Uterus (tissue), 4 donors: ENCODE measurements around the gene MAGEB6. TPM values are rescaled to one million over a fixed set of nuclear protein-coding genes. Genes with fewer than 3 reads are reported as not detected.
"Not testable (repeated sequence)": the region's sequence is repeated elsewhere in the genome, so short reads cannot be mapped to it uniquely, and the experiment has no call there.

Source experiments
- DNase-seq, 2 donors: peaks; one replicate each; pipeline ENCODE4 v3.0.0-alpha.2; 2019 to 2020
- H3K27ac ChIP-seq, 2 donors: fragments of 200-600 bp; sonication (generic); 1 replicate in 1 of 2; 2 replicates in 1 of 2; pipeline ENCODE4 v1.5.1; 2016 to 2018
- H3K27me3 ChIP-seq, 2 donors: fragments of 200-600 bp; sonication (generic); one replicate each; pipeline ENCODE4 v1.5.1; 2018 to 2019; ENCODE audit warnings: control low read depth in 1 of 2
- H3K36me3 ChIP-seq, 2 donors: fragments of 200-600 bp; sonication (generic); one replicate each; pipeline ENCODE4 v1.5.1; 2019; ENCODE audit warnings: control low read depth in 1 of 2
- H3K4me1 ChIP-seq, 2 donors: fragments of 200-600 bp; sonication (generic); one replicate each; pipeline ENCODE4 v1.5.1; 2018 to 2019; ENCODE audit warnings: control low read depth in 1 of 2
- H3K4me3 ChIP-seq, 2 donors: fragments of 200-600 bp; sonication (generic); 1 replicate in 1 of 2; 2 replicates in 1 of 2; pipeline ENCODE4 v1.5.1; 2018 to 2019; ENCODE audit warnings: mild to moderate bottlenecking in 1 of 2
- H3K9me3 ChIP-seq, 2 donors: fragments of 200-600 bp; sonication (generic); one replicate each; pipeline ENCODE4 v1.5.1; 2019; ENCODE audit warnings: control low read depth in 1 of 2
- POLR2A ChIP-seq, 2 donors: fragments of 450-650 bp; IDR thresholded peaks; one replicate each; pipeline ENCODE4 v1.6.1; 2016; ENCODE audit warnings: antibody characterized with exemption in 2 of 2, mild to moderate bottlenecking in 1 of 2, moderate library complexity in 1 of 2
- intact Hi-C: fragments of 100-400 bp; cut with DNase I; formaldehyde crosslinking; loops from one replicate; pipeline ENCODE4 v1.15.1; 2023; ENCODE audit warnings: low total_unique reads
- total RNA-seq, 4 donors: library from RNA; depleted of rRNA in 3 of 4; stranded (reverse); fragments of >200 nt in 3 of 4; gene quantifications; one replicate each; pipeline versions ENCODE4 v1.1.0 to v1.2.4, GENCODE V29; 2014 to 2023
- TF ChIP-seq, protein P1 (sequence below), 4 experiments: fragments of 200-600 bp in 2 of 4; fragments of 450-650 bp in 2 of 4; sonication (generic) in 2 of 4; IDR thresholded peaks; one replicate each; pipeline ENCODE4 v1.5.1; 2016 to 2019; ENCODE audit warnings: antibody characterized with exemption in 4 of 4, mild to moderate bottlenecking in 2 of 4, moderate library complexity in 1 of 4
- donor health status: DM: yes; HTN: yes; CAD: no.

MAGEB6 gene, protein sequence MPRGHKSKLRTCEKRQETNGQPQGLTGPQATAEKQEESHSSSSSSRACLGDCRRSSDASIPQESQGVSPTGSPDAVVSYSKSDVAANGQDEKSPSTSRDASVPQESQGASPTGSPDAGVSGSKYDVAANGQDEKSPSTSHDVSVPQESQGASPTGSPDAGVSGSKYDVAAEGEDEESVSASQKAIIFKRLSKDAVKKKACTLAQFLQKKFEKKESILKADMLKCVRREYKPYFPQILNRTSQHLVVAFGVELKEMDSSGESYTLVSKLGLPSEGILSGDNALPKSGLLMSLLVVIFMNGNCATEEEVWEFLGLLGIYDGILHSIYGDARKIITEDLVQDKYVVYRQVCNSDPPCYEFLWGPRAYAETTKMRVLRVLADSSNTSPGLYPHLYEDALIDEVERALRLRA
- total RNA-seq: not detected

DNA sequence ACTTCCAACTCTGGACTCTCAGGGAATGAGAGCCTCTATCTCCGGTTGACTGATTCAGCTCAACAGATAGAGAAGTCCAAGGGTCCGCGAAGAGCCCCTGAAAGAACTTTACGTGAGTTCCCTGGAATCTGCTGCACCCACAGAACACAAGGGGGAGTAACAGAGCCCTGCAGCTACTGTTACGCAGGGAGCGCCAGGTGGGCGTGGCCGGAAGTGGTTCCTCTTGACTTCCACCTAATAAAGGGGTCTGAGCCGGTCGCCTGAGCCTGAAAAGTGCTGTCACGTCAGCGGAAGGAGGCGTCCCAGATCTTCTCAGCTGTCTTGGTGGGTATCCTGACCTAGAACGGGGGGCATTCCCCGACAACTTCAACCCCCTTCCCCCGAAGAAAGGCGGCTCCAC lies at the start of gene MAGEB6:
Gene MAGEB6 (plus strand): TSS at position 237 of the 400 bp plus-strand sequence. CDS start 1,407 bp downstream, outside the sequence.
- Histone ChIP-seq H3K4me1 (no peaks in the 10 kb centered on the region), H3K36me3 (no peaks in the 10 kb centered on the region), H3K27me3 (peaks cover 0 to 6% of the 10 kb centered on the region in 2 donors), H3K27ac (no peak within 1 kb of the TSS), H3K4me3 (no peak within 1 kb of the TSS), H3K9me3 (no peaks in the 10 kb centered on the region)
- TF ChIP-seq, protein P1, sequence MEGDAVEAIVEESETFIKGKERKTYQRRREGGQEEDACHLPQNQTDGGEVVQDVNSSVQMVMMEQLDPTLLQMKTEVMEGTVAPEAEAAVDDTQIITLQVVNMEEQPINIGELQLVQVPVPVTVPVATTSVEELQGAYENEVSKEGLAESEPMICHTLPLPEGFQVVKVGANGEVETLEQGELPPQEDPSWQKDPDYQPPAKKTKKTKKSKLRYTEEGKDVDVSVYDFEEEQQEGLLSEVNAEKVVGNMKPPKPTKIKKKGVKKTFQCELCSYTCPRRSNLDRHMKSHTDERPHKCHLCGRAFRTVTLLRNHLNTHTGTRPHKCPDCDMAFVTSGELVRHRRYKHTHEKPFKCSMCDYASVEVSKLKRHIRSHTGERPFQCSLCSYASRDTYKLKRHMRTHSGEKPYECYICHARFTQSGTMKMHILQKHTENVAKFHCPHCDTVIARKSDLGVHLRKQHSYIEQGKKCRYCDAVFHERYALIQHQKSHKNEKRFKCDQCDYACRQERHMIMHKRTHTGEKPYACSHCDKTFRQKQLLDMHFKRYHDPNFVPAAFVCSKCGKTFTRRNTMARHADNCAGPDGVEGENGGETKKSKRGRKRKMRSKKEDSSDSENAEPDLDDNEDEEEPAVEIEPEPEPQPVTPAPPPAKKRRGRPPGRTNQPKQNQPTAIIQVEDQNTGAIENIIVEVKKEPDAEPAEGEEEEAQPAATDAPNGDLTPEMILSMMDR (IDR thresholded peaks at IDR 0.05): no peak
- no peak for TF ChIP-seq POLR2A (IDR thresholded peaks at IDR 0.05)
- DNase-seq: no peak
- intact Hi-C loops: no loop called here

DNA sequence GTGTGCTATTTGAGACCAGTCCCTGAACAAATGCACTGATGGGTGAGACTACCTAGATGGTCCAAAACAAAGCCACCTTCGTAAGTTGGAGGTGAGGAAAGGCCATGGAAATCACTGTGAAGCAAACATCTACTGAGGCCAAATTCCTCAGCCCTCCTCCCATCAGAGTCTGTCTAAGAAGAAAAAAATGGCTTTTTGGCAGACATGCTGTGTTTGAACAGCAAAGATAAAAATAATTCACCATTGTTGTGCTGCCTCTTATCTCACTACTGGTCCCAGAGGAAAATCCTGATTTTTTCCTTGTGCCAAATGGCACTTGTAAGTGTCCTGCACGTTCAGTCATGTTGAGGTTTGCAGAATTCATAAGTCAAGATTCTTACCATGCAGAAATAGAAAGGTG lies 46.2 kb upstream of the MAGEB6 start:
- DNase-seq: no peak
- Histone ChIP-seq H3K4me1 (no peaks in the 10 kb centered on the region), H3K36me3 (no peaks in the 10 kb centered on the region), H3K27me3 (no peaks in the 10 kb centered on the region), H3K27ac (no peak overlapping the region), H3K4me3 (no peak overlapping the region), H3K9me3 (no peaks in the 10 kb centered on the region)
- intact Hi-C loops: no loop called here
- TF ChIP-seq POLR2A (IDR thresholded peaks at IDR 0.05): no peak
- TF ChIP-seq, protein P1 (IDR thresholded peaks at IDR 0.05): no peak

DNA sequence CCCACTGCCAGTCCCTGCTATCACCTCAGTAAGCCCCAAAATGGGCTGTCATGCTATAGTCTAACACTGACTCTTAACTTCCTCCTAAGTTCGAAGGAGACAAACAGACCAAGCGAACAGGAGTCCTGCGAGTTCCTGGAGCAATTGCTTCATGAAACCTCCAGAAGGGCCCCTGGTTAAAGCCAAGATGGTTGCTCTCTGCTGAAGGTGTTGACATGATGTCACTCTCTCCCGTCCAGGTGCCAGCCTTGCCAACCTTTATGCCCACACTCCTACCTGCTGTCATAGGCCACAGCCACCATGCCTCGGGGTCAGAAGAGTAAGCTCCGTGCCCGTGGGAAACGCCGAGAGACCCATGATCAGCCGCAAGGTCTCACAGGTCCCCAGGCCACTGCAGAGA lies 31.9 kb upstream of the MAGEB6 start, which contains the start of gene MAGEB6B:
Gene MAGEB6B (plus strand): TSS at position 301 of the 400 bp plus-strand sequence. CDS start 0 bp downstream, at position 301.
- TF ChIP-seq, protein P1 (IDR thresholded peaks at IDR 0.05): no peak
- TF ChIP-seq POLR2A (IDR thresholded peaks at IDR 0.05): no peak
- Histone ChIP-seq H3K36me3 (no peaks in the 10 kb centered on the region), H3K4me3 (no peak within 1 kb of the TSS)

DNA sequence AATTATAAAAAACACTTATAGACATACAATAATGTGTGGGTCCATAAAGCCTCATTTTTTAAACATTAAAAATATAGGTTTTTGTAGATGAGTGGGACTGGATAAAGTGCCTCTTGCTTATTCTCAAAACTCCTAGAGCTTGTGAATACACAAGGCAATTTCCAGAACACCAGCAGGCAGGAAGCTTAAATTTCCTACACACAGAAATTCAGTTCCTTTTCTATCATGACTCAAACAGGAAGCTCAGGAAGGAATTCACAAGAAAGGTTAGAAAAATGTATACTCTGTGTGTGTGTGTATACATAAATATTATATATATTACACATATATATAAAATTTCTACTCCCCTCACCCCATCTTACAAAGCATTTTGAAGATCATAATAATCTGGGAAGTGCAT lies 11.3 kb downstream of the MAGEB6 start:
- DNase-seq: no peak
- H3K4me1 ChIP-seq: no peaks in the 10 kb centered on the region
- no peaks in the 10 kb centered on the region for H3K36me3 ChIP-seq
- no peak overlapping the region for H3K4me3 ChIP-seq
- H3K9me3 ChIP-seq: no peaks in the 10 kb centered on the region
- no peak for TF ChIP-seq POLR2A (IDR thresholded peaks at IDR 0.05)
- TF ChIP-seq, protein P1 (IDR thresholded peaks at IDR 0.05): no peak
- no peaks in the 10 kb centered on the region for H3K27me3 ChIP-seq
- intact Hi-C loops: no loop called here
- no peak overlapping the region for H3K27ac ChIP-seq

More for the DNA sequence above, 31.9 kb upstream of the MAGEB6 start, which contains the start of gene MAGEB6B:
- H3K27ac ChIP-seq: no peak within 1 kb of the TSS
- intact Hi-C loops: no loop called here
- no peak for DNase-seq
- H3K4me1 ChIP-seq: no peaks in the 10 kb centered on the region
- no peaks in the 10 kb centered on the region for H3K27me3 ChIP-seq
- no peaks in the 10 kb centered on the region for H3K9me3 ChIP-seq

DNA sequence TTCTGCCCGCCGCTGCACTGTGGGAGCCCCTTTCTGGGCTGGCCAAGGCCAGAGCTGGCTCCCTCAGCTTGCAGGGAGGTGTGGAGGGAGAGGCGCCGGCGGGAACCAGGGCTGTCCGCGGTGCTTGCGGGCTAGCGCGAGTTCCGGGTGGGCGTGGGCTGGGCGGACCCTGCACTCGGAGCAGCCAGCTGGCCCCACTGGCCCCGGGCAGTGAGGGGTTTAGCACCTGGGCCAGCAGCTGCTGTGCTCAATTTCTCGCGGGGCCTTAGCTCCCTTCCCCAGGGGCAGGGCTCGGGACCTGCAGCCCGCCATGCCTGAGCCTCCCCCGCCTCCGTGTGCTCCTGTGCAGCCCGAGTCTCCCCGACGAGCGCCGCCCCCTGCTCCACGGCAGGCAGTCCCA lies 12.5 kb downstream of the MAGEB6 start:
- H3K36me3 ChIP-seq, DNase-seq, H3K4me1 ChIP-seq, intact Hi-C loops, H3K4me3 ChIP-seq, H3K27me3 ChIP-seq, H3K27ac ChIP-seq, H3K9me3 ChIP-seq: not testable (repeated sequence)
